K562 (cell line): ENCODE measurements around the gene HIVEP3. TPM values are rescaled to one million over a fixed set of nuclear protein-coding genes. Genes with fewer than 3 reads are reported as not detected.

Experiments used
- ATAC-seq: fragments of 200-7000 bp; cut with Tn5 transposase; 3 replicates; pipeline ENCODE4 v1.9.1; 2020; ENCODE audit warnings: moderate library complexity
- BruUV-seq: library from RNA; stranded (reverse); fragments of 400-500 nt; replicated peaks from 2 replicates; lab custom pipeline; 2021; lab: Mats Ljungman, UMichigan
- CTCF ChIA-PET: fragments of 300-600 bp; formaldehyde crosslinking; extraction: SDS; loops from one replicate; lab custom pipeline; 2021; ENCODE audit warnings: low intra/inter-chr PET ratio; lab: Yijun Ruan, JAX
- POLR2A ChIA-PET: fragments of 300-600, 350-650 bp; sonication (Branson Sonifier 250); formaldehyde crosslinking; extraction: SDS; loops from one replicate; lab custom pipeline; 2021; ENCODE audit warnings: antibody characterized with exemption, inconsistent platforms; lab: Yijun Ruan, JAX
- DNase-seq, 4 experiments: peaks; one replicate each; pipeline versions ENCODE4 v3.0.0 to v3.0.0-alpha.2; 2011 to 2018; ENCODE audit warnings: low spot score in 3 of 4, mixed read lengths in 3 of 4; ENCODE audit errors: extremely low read depth in 1 of 4
- FAIRE-seq: peaks from 2 replicates; lab custom pipeline; 2011; peaks lifted over from hg19 to GRCh38; lab: Jason Lieb, UNC
- H2AFZ ChIP-seq: 2 replicates; pipeline ENCODE4 v1.6.0; 2011; ENCODE audit warnings: low read depth, low read length, control low read depth, inconsistent platforms
- H3K27ac ChIP-seq: fragments of 200-600 bp; 3 replicates; pipeline ENCODE4 v1.8.0; 2011; ENCODE audit warnings: low read depth, mild to moderate bottlenecking, control low read depth, inconsistent platforms, low read length, moderate library complexity, mixed read lengths; ENCODE audit errors: extremely low read depth
- H3K27me3 ChIP-seq, 2 experiments: fragments of 300-600 bp in 1 of 2; 2 replicates in 1 of 2; 3 replicates in 1 of 2; pipeline versions ENCODE4 v1.6.0 to v1.8.0; 2011; ENCODE audit warnings: inconsistent platforms in 2 of 2, low read length in 2 of 2, mild to moderate bottlenecking in 1 of 2, mixed read lengths in 1 of 2, moderate library complexity in 1 of 2; ENCODE audit not compliant: control insufficient read depth in 2 of 2, insufficient read depth in 2 of 2
- H3K36me3 ChIP-seq: fragments of 300-600 bp; 3 replicates; pipeline ENCODE4 v1.8.0; 2011; ENCODE audit warnings: mild to moderate bottlenecking, low read length, inconsistent platforms; ENCODE audit not compliant: control insufficient read depth, insufficient read depth
- H3K4me1 ChIP-seq, 2 experiments: fragments of 200-600 bp in 1 of 2; replicated peaks in 1 of 2; 2 replicates in 1 of 2; 3 replicates in 1 of 2; pipeline versions ENCODE4 v1.5.1 to v1.8.0; 2011; ENCODE audit warnings: inconsistent platforms in 2 of 2, low read length in 2 of 2, mild to moderate bottlenecking in 1 of 2, mixed read lengths in 1 of 2, moderate library complexity in 1 of 2; ENCODE audit not compliant: control insufficient read depth in 2 of 2, insufficient read depth in 2 of 2
- H3K4me2 ChIP-seq: 2 replicates; pipeline ENCODE4 v1.6.1; 2011; ENCODE audit warnings: low read length, control low read depth, inconsistent platforms, mixed read lengths; ENCODE audit not compliant: insufficient read depth
- H3K4me3 ChIP-seq: fragments of 200-600 bp; sonication (generic), shearing (Covaris generic); 2 replicates; pipeline ENCODE4 v1.5.1; 2016; ENCODE audit warnings: control low read depth, inconsistent platforms
- H3K79me2 ChIP-seq: fragments of 200-600 bp; 3 replicates; pipeline ENCODE4 v1.8.0; 2011; ENCODE audit warnings: low read length, inconsistent platforms; ENCODE audit not compliant: control insufficient read depth, insufficient read depth
- H3K9ac ChIP-seq, 2 experiments: 2 replicates each; pipeline versions ENCODE4 v1.6.0 to v1.6.1; 2011; ENCODE audit warnings: low read depth in 2 of 2, low read length in 2 of 2, control low read depth in 1 of 2, inconsistent platforms in 1 of 2, mild to moderate bottlenecking in 1 of 2, mixed read lengths in 1 of 2; ENCODE audit not compliant: insufficient read depth in 1 of 2
- H3K9me1 ChIP-seq: one replicate; pipeline ENCODE4 v1.6.0; 2011; ENCODE audit warnings: inconsistent platforms, mild to moderate bottlenecking, low read length, moderate library complexity; ENCODE audit not compliant: control insufficient read depth, insufficient read depth
- H3K9me3 ChIP-seq: replicated peaks from 2 replicates; pipeline ENCODE4 v1.5.1; 2011; ENCODE audit warnings: low read depth, low read length, inconsistent platforms; ENCODE audit not compliant: control insufficient read depth, insufficient read depth
- H4K20me1 ChIP-seq: replicated peaks from 2 replicates; pipeline ENCODE4 v1.6.1; 2011; ENCODE audit warnings: low read length, inconsistent platforms, mixed read lengths; ENCODE audit not compliant: control insufficient read depth, insufficient read depth
- CTBP1 ChIP-seq: fragments of 450-650 bp; IDR thresholded peaks from 2 replicates; pipeline ENCODE4 v1.6.1; 2016; ENCODE audit warnings: borderline replicate concordance
- CXXC5 ChIP-seq: fragments of 250-450 bp; sonication (Bioruptor Pico); IDR thresholded peaks from 2 replicates; pipeline ENCODE4 v1.8.0; 2022; ENCODE audit warnings: inconsistent platforms, mild to moderate bottlenecking, moderate library complexity
- FOSL1 ChIP-seq: fragments of 200-800 bp; sonication (Bioruptor generic); conservative IDR thresholded peaks from 2 replicates; pipeline ENCODE4 v1.6.1; 2016; ENCODE audit warnings: missing genetic modification characterization, missing compliant biosample characterization
- ILF3 ChIP-seq: fragments of 450-650 bp; IDR thresholded peaks from 2 replicates; pipeline ENCODE4 v1.6.1; 2018; ENCODE audit warnings: antibody characterized with exemption, mild to moderate bottlenecking, moderate library complexity, borderline replicate concordance
- JUNB ChIP-seq: fragments of 450-650 bp; formaldehyde crosslinking; conservative IDR thresholded peaks from 2 replicates; pipeline ENCODE4 v1.4.0; 2020; ENCODE audit warnings: mild to moderate bottlenecking
- KHSRP ChIP-seq: fragments of 450-650 bp; IDR thresholded peaks from 2 replicates; pipeline ENCODE4 v1.6.1; 2017
- PCBP1 ChIP-seq: fragments of 200-400 bp; formaldehyde crosslinking; IDR thresholded peaks from 2 replicates; pipeline ENCODE4 v1.6.1; 2018; ENCODE audit warnings: mild to moderate bottlenecking, low read depth, low read length; ENCODE audit not compliant: poor library complexity, severe bottlenecking
- POLR2AphosphoS5 ChIP-seq: IDR thresholded peaks from 2 replicates; pipeline ENCODE4 v1.6.1; 2011; ENCODE audit warnings: mild to moderate bottlenecking, low read depth, low read length, moderate library complexity; ENCODE audit not compliant: control insufficient read depth, insufficient read depth
- XRCC5 ChIP-seq: fragments of 200-400 bp; formaldehyde crosslinking; IDR thresholded peaks from 2 replicates; pipeline ENCODE4 v1.6.1; 2017; ENCODE audit warnings: low read depth, mild to moderate bottlenecking, low read length
- ZNF76 ChIP-seq: fragments of 250-450 bp; sonication (Bioruptor Pico); IDR thresholded peaks from 2 replicates; pipeline ENCODE4 v1.4.0; 2020; ENCODE audit warnings: mild to moderate bottlenecking, moderate library complexity, borderline replicate concordance
- WGBS: fragments of 100-300 bp; shearing (Covaris generic); methylation state at CpG from one replicate; pipeline ENCODE4 v1.1.6; 2016; ENCODE audit warnings: low coverage, mixed read lengths; ENCODE audit not compliant: insufficient coverage; ENCODE audit errors: missing lambda C conversion rate; 5-methylcytosine and 5-hydroxymethylcytosine counted together
- in situ Hi-C: fragments of 300-500 bp; cut with MboI; formaldehyde crosslinking; loops from 4 replicates; pipeline ENCODE4 v1.15.0; 2018; ENCODE audit warnings: inconsistent platforms, mixed read lengths
- intact Hi-C: fragments of 100-400 bp; cut with micrococcal nuclease; formaldehyde crosslinking; loops from 2 replicates; pipeline ENCODE4 v1.14.2; 2022
- polyA plus RNA-seq, 8 experiments: library from polyadenylated mRNA; depleted of rRNA in 4 of 8; stranded (reverse) in 5 of 8; unstranded in 3 of 8; fragments of >200 nt; fragmentation: Nextera tagmentation in 2 of 8; fragmentation: Illumina TruSeq in 1 of 8; extraction: Ambion mirVana in 2 of 8; extraction: Trizol in 1 of 8; gene quantifications; 2 replicates each; pipeline versions ENCODE4 v1.2.1 to v1.2.3, GENCODE V29; 2011 to 2014; ENCODE audit warnings: inconsistent platforms in 1 of 8, missing spikeins in 1 of 8
- total RNA-seq, 7 experiments: library from RNA; depleted of rRNA in 6 of 7; stranded (reverse); fragments of >200 nt in 6 of 7; fragmentation: Illumina TruSeq in 2 of 7; extraction: Trizol in 2 of 7; gene quantifications; 2 replicates each; pipeline versions ENCODE4 v1.2.1 to v1.2.3, GENCODE V29; 2011 to 2021; ENCODE audit warnings: low replicate concordance in 1 of 7

Gene HIVEP3
- total and polyA plus RNA-seq, 9 of the 15 experiments (the other 6 are each of a cell fraction or from before 2014, with no cell fraction given), result 0.09 to 0.58 (median 0.34) TPM; not detected in 1

GRCh38 chr1:41722184-41722583 is 196.5 kb downstream of the HIVEP3 start:
- Histone ChIP-seq H4K20me1 (no peaks in the 10 kb centered on the region), H3K36me3 (no peaks in the 10 kb centered on the region), H3K27ac (no peak overlapping the region), H2AFZ (no peak overlapping the region), H3K9ac (no peak overlapping the region), H3K4me1 (peaks cover 0 to under 1% of the 10 kb centered on the region in 2 experiments; a peak in 1 of 5 replicates), H3K79me2 (no peaks in the 10 kb centered on the region), H3K4me2 (no peak overlapping the region), H3K9me1 (no peaks in the 10 kb centered on the region), H3K9me3 (no peaks in the 10 kb centered on the region), H3K4me3 (no peak overlapping the region), H3K27me3 (peaks cover 2 to 46% of the 10 kb centered on the region in 2 experiments; a peak in 2 of 5 replicates)
- intact Hi-C loops (no loop called here), in situ Hi-C loops (no loop called here)
- no TSS peak for BruUV-seq
- ChIA-PET POLR2A (no interaction called here), CTCF (no interaction called here)
- 0% methylated on average over 1 of the region's 1 CpG for WGBS
- no peak for FAIRE-seq
- DNase-seq, result no peak
- ATAC-seq, result no peak
- TF ChIP-seq PCBP1 (no peak), CXXC5 (CRISPR knock-in tag) (no peak), JUNB (no peak), FOSL1 (tag) (no peak), XRCC5 (no peak), CTBP1 (no peak), KHSRP (no peak), ZNF76 (no peak), ILF3 (no peak), POLR2AphosphoS5 (no peak)
